HepG2 (cell line): ENCODE results near the gene MEIS3. TPM values are rescaled to one million over a fixed set of nuclear protein-coding genes. Genes with fewer than 3 reads are reported as not detected.

ENCODE experiments used
- ATAC-seq: fragments of 200-7000 bp; cut with Tn5 transposase; 3 replicates; pipeline ENCODE4 v1.9.1; 2020; ENCODE audit warnings: mild to moderate bottlenecking, moderate library complexity
- BruUV-seq: library from RNA; stranded (reverse); fragments of 400-500 nt; replicated peaks from 2 replicates; lab custom pipeline; 2021; lab: Mats Ljungman, UMichigan
- CTCF ChIA-PET: fragments of 300-600 bp; formaldehyde crosslinking; extraction: SDS; loops from one replicate; lab custom pipeline; 2021; ENCODE audit warnings: low total read pairs, inconsistent platforms, low intra/inter-chr PET ratio; lab: Yijun Ruan, JAX
- POLR2A ChIA-PET: fragments of 350-600 bp; sonication (Branson Sonifier 250); formaldehyde crosslinking; loops from one replicate; lab custom pipeline; 2020; ENCODE audit warnings: antibody characterized with exemption, inconsistent platforms; lab: Yijun Ruan, JAX
- DNase-seq: peaks from one replicate; pipeline ENCODE4 v3.0.0-alpha.2; 2015; ENCODE audit warnings: low spot score
- FAIRE-seq: peaks from 3 replicates; lab custom pipeline; 2011; peaks lifted over from hg19 to GRCh38; lab: Jason Lieb, UNC
- H2AFZ ChIP-seq: one replicate; pipeline ENCODE4 v1.6.1; 2011; ENCODE audit warnings: low read length, inconsistent platforms
- H3K27ac ChIP-seq: fragments of 300-600 bp; 3 replicates; pipeline ENCODE4 v1.8.0; 2011; ENCODE audit warnings: mixed run types, mild to moderate bottlenecking, mixed read lengths, low read length, inconsistent platforms; ENCODE audit not compliant: insufficient read depth; ENCODE audit errors: extremely low read length
- H3K27me3 ChIP-seq, 2 experiments: fragments of 200-600 bp in 1 of 2; 2 replicates in 1 of 2; 3 replicates in 1 of 2; pipeline versions ENCODE4 v1.6.0 to v1.8.0; 2011; ENCODE audit warnings: low read length in 2 of 2, mild to moderate bottlenecking in 2 of 2, moderate library complexity in 2 of 2, inconsistent platforms in 1 of 2; ENCODE audit not compliant: insufficient read depth in 2 of 2, control insufficient read depth in 1 of 2
- H3K36me3 ChIP-seq, 2 experiments: fragments of 200-600 bp in 1 of 2; replicated peaks in 1 of 2; 2 replicates in 1 of 2; 3 replicates in 1 of 2; pipeline versions ENCODE4 v1.5.1 to v1.8.0; 2011; ENCODE audit warnings: low read length in 2 of 2, inconsistent platforms in 1 of 2; ENCODE audit not compliant: insufficient read depth in 2 of 2, control insufficient read depth in 1 of 2
- H3K4me1 ChIP-seq: 2 replicates; pipeline ENCODE4 v1.5.1; 2012; ENCODE audit warnings: low read length, inconsistent platforms; ENCODE audit not compliant: insufficient read depth
- H3K4me2 ChIP-seq: 2 replicates; pipeline ENCODE4 v1.6.0; 2011; ENCODE audit warnings: low read depth, low read length, inconsistent platforms
- H3K4me3 ChIP-seq, 3 experiments: fragments of 200-600 bp in 1 of 3; sonication (generic), shearing (Covaris generic) in 1 of 3; replicated peaks in 1 of 3; 2 replicates each; pipeline ENCODE4 v1.5.1; 2011 to 2016; ENCODE audit warnings: low read length in 3 of 3, inconsistent platforms in 2 of 3, low read depth in 2 of 3, mild to moderate bottlenecking in 2 of 3, control low read depth in 1 of 3, mixed read lengths in 1 of 3; ENCODE audit not compliant: insufficient read depth in 1 of 3
- H3K79me2 ChIP-seq: one replicate; pipeline ENCODE4 v1.6.1; 2011; ENCODE audit warnings: low read length, inconsistent platforms; ENCODE audit not compliant: insufficient read depth
- H3K9ac ChIP-seq: 2 replicates; pipeline ENCODE4 v1.6.0; 2011; ENCODE audit warnings: mild to moderate bottlenecking, low read depth, low read length, inconsistent platforms; ENCODE audit not compliant: insufficient read depth
- H3K9me3 ChIP-seq: 2 replicates; pipeline ENCODE4 v1.5.1; 2012; ENCODE audit warnings: mild to moderate bottlenecking, low read length
- H4K20me1 ChIP-seq: 2 replicates; pipeline ENCODE4 v1.6.0; 2011; ENCODE audit warnings: inconsistent platforms, mild to moderate bottlenecking, low read length, moderate library complexity; ENCODE audit not compliant: insufficient read depth
- ADNP ChIP-seq: sonication (generic); formaldehyde crosslinking; IDR thresholded peaks from 2 replicates; pipeline ENCODE4 v1.4.0; 2020; ENCODE audit warnings: missing genetic modification reagents
- CHD2 ChIP-seq: IDR thresholded peaks from 2 replicates; pipeline ENCODE4 v1.6.1; 2011; ENCODE audit warnings: low read depth, low read length, improper control_type of control experiment
- FLYWCH1 ChIP-seq: sonication (generic); formaldehyde crosslinking; IDR thresholded peaks from 2 replicates; pipeline ENCODE4 v1.8.1; 2023; ENCODE audit warnings: mild to moderate bottlenecking, missing genetic modification reagents
- FOSL1 ChIP-seq: sonication (generic); formaldehyde crosslinking; IDR thresholded peaks from 2 replicates; pipeline ENCODE4 v1.9.0; 2021; ENCODE audit warnings: missing genetic modification reagents, borderline replicate concordance
- FOXA3 ChIP-seq: IDR thresholded peaks from 2 replicates; pipeline ENCODE4 v1.6.1; 2016; ENCODE audit warnings: missing genetic modification reagents, missing compliant biosample characterization
- GMEB1 ChIP-seq: sonication (generic); formaldehyde crosslinking; IDR thresholded peaks from 2 replicates; pipeline ENCODE4 v1.5.1; 2020; ENCODE audit warnings: missing genetic modification reagents, mild to moderate bottlenecking, borderline replicate concordance
- PHB2 ChIP-seq: fragments of 450-650 bp; IDR thresholded peaks from 2 replicates; pipeline ENCODE4 v1.6.1; 2018; ENCODE audit not compliant: partially characterized antibody
- POGK ChIP-seq: sonication (generic); formaldehyde crosslinking; conservative IDR thresholded peaks from 2 replicates; pipeline ENCODE4 v1.8.0; 2022; ENCODE audit warnings: mild to moderate bottlenecking, moderate library complexity, missing genetic modification reagents
- SMYD3 ChIP-seq: sonication (generic); formaldehyde crosslinking; IDR thresholded peaks from 2 replicates; pipeline ENCODE4 v1.8.1; 2023; ENCODE audit warnings: mild to moderate bottlenecking, missing genetic modification reagents
- TAF1 ChIP-seq: sonication (generic); formaldehyde crosslinking; IDR thresholded peaks from 2 replicates; pipeline ENCODE4 v1.4.0; 2020; ENCODE audit warnings: missing genetic modification reagents
- ZBTB4 ChIP-seq: sonication (generic); formaldehyde crosslinking; IDR thresholded peaks from 2 replicates; pipeline ENCODE4 v1.4.0; 2020; ENCODE audit warnings: missing genetic modification reagents, mild to moderate bottlenecking, borderline replicate concordance
- ZNF329 ChIP-seq: sonication (generic); formaldehyde crosslinking; IDR thresholded peaks from 2 replicates; pipeline ENCODE4 v1.9.0; 2021; ENCODE audit warnings: low read depth, mild to moderate bottlenecking, missing genetic modification reagents
- ZNF33A ChIP-seq: sonication (generic); formaldehyde crosslinking; IDR thresholded peaks from 2 replicates; pipeline ENCODE4 v1.5.1; 2020; ENCODE audit warnings: missing genetic modification reagents, mild to moderate bottlenecking, moderate library complexity, borderline replicate concordance
- ZNF547 ChIP-seq: sonication (generic); formaldehyde crosslinking; IDR thresholded peaks from 2 replicates; pipeline ENCODE4 v1.5.1; 2020; ENCODE audit warnings: mild to moderate bottlenecking, missing genetic modification reagents
- ZNF713 ChIP-seq: sonication (generic); formaldehyde crosslinking; IDR thresholded peaks from 2 replicates; pipeline ENCODE4 v1.4.0; 2020; ENCODE audit warnings: mild to moderate bottlenecking, missing genetic modification reagents
- WGBS: methylation state at CpG from one replicate; pipeline ENCODE4 v1.1.6; 2017; ENCODE audit warnings: low lambda C conversion rate; 5-methylcytosine and 5-hydroxymethylcytosine counted together
- in situ Hi-C: cut with HindIII; loops from 2 replicates; pipeline ENCODE4 v1.10.0; 2017; ENCODE audit warnings: low pct_unique_long_range_greater_than_20kb; ENCODE audit not compliant: extremely low pct_ligation_motif_present
- intact Hi-C: fragments of 100-400 bp; cut with micrococcal nuclease; formaldehyde crosslinking; loops from one replicate; pipeline ENCODE4 v1.10.0; 2022; ENCODE audit not compliant: unreplicated experiment
- polyA plus RNA-seq, 8 experiments: library from polyadenylated mRNA; depleted of rRNA in 3 of 8; stranded (reverse) in 7 of 8; unstranded in 1 of 8; fragments of >200 nt; fragmentation: Illumina TruSeq in 4 of 8; extraction: Trizol in 4 of 8; gene quantifications; 2 replicates each; pipeline versions ENCODE4 v1.2.1 to v1.2.3, GENCODE V29; 2011 to 2016; ENCODE audit warnings: low read depth in 4 of 8, missing spikeins in 1 of 8, mixed read lengths in 1 of 8; ENCODE audit not compliant: insufficient read depth in 1 of 8
- total RNA-seq, 5 experiments: library from RNA; depleted of rRNA; stranded (reverse); fragments of >200 nt; fragmentation: Illumina TruSeq; extraction: Trizol; gene quantifications; 2 replicates each; pipeline ENCODE4 v1.2.3, GENCODE V29; 2016; ENCODE audit warnings: low read depth in 1 of 5

Gene MEIS3
- total and polyA plus RNA-seq, 2 of the 13 experiments (the other 11 are each of a cell fraction or from before 2014, with no cell fraction given): 0.09 to 0.70 TPM

GRCh38 chr19:47430041-47430802 lies 10.9 kb upstream of the MEIS3 start:
- no peak overlapping the region for H2AFZ ChIP-seq
- TF ChIP-seq ZNF33A (CRISPR knock-in tag): no peak
- TF ChIP-seq FOXA3 (CRISPR knock-in tag): 0 out of 2 replicates have a peak, but pooled peaks have one; percentile 33
- TF ChIP-seq SMYD3: no peak
- no peak for TF ChIP-seq ADNP (CRISPR knock-in tag)
- no peak; the same call in 1 of the 2 replicates for TF ChIP-seq TAF1 (CRISPR knock-in tag)
- no peak for TF ChIP-seq PHB2
- TF ChIP-seq GMEB1 (CRISPR knock-in tag): peak; percentile 46
- no peak for TF ChIP-seq ZBTB4
- TF ChIP-seq FLYWCH1 (CRISPR knock-in tag): no peak
- TF ChIP-seq CHD2: no peak
- peak; percentile 77; the same call in 1 of the 2 replicates for TF ChIP-seq POGK (CRISPR knock-in tag)
- TF ChIP-seq ZNF547 (CRISPR knock-in tag): peak; percentile 95
- TF ChIP-seq ZNF329 (CRISPR knock-in tag): peak; percentile 56; the same call in 1 of the 2 replicates
- TF ChIP-seq ZNF713: 0 out of 2 replicates have a peak, but pooled peaks have one; percentile 76
- no peak for TF ChIP-seq FOSL1

More at GRCh38 chr19:47430041-47430802, 10.9 kb upstream of the MEIS3 start:
- Histone ChIP-seq H3K36me3 (no peaks in the 10 kb centered on the region), H3K27ac (no peak overlapping the region), H3K27me3 (peaks cover 0 to 23% of the 10 kb centered on the region in 2 experiments; a peak in 3 of 5 replicates), H3K4me3 (peak overlapping the region in 2 of 3 experiments; percentile 26 to 48; a peak in 2 of 6 replicates), H3K4me2 (peak overlapping the region; percentile 66), H4K20me1 (no peaks in the 10 kb centered on the region), H3K79me2 (no peaks in the 10 kb centered on the region), H3K4me1 (peaks cover 29% of the 10 kb centered on the region), H3K9me3 (no peaks in the 10 kb centered on the region), H3K9ac (no peak overlapping the region)
- POLR2A ChIA-PET: interaction anchor here (0.6 kb wide), 1 partner anchor 414 kb away, joined by 4 read pairs; no protein-coding TSS in a partner anchor
- in situ Hi-C loops: no loop called here
- ATAC-seq (peak; percentile 85), DNase-seq (no peak), FAIRE-seq (no peak)
- intact Hi-C loops: no loop called here
- 67% methylated on average over 8 of the region's 69 CpGs for whole genome bisulfite sequencing
- BruUV-seq: no TSS peak
- CTCF ChIA-PET: no interaction called here
